ENCODE measurements around the gene SUFU. TPM values are rescaled to one million over a fixed set of nuclear protein-coding genes. Genes with fewer than 3 reads are reported as not detected.

SUFU gene
- total and polyA plus RNA-seq, 2 of the 8 experiments (the other 6 are each of a cell fraction or from before 2014, with no cell fraction given): 7.0 to 10.8 TPM

- TF ChIP-seq, protein P1, sequence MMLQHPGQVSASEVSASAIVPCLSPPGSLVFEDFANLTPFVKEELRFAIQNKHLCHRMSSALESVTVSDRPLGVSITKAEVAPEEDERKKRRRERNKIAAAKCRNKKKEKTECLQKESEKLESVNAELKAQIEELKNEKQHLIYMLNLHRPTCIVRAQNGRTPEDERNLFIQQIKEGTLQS (IDR thresholded peaks at IDR 0.05; ENCODE audit: insufficient read depth, low read depth, low read length): no peak
- TF ChIP-seq TBP (IDR thresholded peaks at IDR 0.05; ENCODE audit: low read depth, low read length): no peak
These were observed 48.8 kb downstream of the SUFU start (continued) for GRCh38 chr10:102552533-102552932.

Data from H1 (cell line).